PFSK-1 (cell line): ENCODE data around the gene C4B.

Experiments
- FOXP2 ChIP-seq: optimal IDR thresholded peaks from 2 replicates; pipeline ENCODE3; 2011; ENCODE audit warnings: borderline replicate concordance, control low read depth, inconsistent platforms; ENCODE audit not compliant: insufficient read depth; ENCODE audit errors: extremely low read length, extremely low read depth
- POLR2AphosphoS5 ChIP-seq: IDR thresholded peaks from 2 replicates; pipeline ENCODE4 v1.6.1; 2012; ENCODE audit warnings: low read depth, mild to moderate bottlenecking, control low read depth, low read length, moderate library complexity
- REST ChIP-seq, 2 experiments: IDR thresholded peaks; 2 replicates each; pipeline versions ENCODE4 v1.6.1 to v1.8.0; 2011 to 2012; ENCODE audit warnings: low read depth in 2 of 2, low read length in 2 of 2, control low read depth in 1 of 2, inconsistent platforms in 1 of 2, mild to moderate bottlenecking in 1 of 2, moderate library complexity in 1 of 2; ENCODE audit not compliant: insufficient read depth in 1 of 2
- SIN3A ChIP-seq: IDR thresholded peaks from 2 replicates; pipeline ENCODE4 v1.6.1; 2012; ENCODE audit warnings: mild to moderate bottlenecking, low read length, moderate library complexity, borderline replicate concordance; ENCODE audit not compliant: insufficient read depth
- TAF1 ChIP-seq: IDR thresholded peaks from 2 replicates; pipeline ENCODE4 v1.6.1; 2012; ENCODE audit warnings: low read length, control low read depth, borderline replicate concordance; ENCODE audit not compliant: insufficient read depth

The C4B gene

GRCh38 chr6:32083812-32084768 is 69.5 kb downstream of the C4B start:
- TF ChIP-seq FOXP2 = no peak
- TF ChIP-seq REST (IDR thresholded peaks at IDR 0.05; ENCODE audit: insufficient read depth in 1 of 2, low read depth in 2 of 2, low read length in 2 of 2) = no peak
- TF ChIP-seq POLR2AphosphoS5 = no peak
- no peak for TF ChIP-seq TAF1
- no peak for TF ChIP-seq SIN3A

GRCh38 chr6:32084780-32085179 is 70.2 kb downstream of the C4B start:
- TF ChIP-seq POLR2AphosphoS5 (no peak), REST (IDR thresholded peaks at IDR 0.05; ENCODE audit: insufficient read depth in 1 of 2, low read depth in 2 of 2, low read length in 2 of 2) (no peak), TAF1 (no peak), SIN3A (no peak), FOXP2 (no peak)
